Psoas muscle (tissue), 8 donors: ENCODE results near the gene USP13. TPM values are rescaled to one million over a fixed set of nuclear protein-coding genes. Genes with fewer than 3 reads are reported as not detected.

ENCODE experiments used
- ATAC-seq, 4 donors: fragments of 200-7000 bp; cut with Tn5 transposase; one replicate each; pipeline ENCODE4 v1.9.1; 2020; ENCODE audit warnings: moderate library complexity in 3 of 4, mild to moderate bottlenecking in 2 of 4
- DNase-seq, 2 donors: peaks; one replicate each; pipeline ENCODE4 v3.0.0-alpha.2; 2020
- H3K27ac ChIP-seq: fragments of 200-600 bp; one replicate; pipeline ENCODE4 v1.8.0; 2022
- H3K27me3 ChIP-seq, 3 donors: fragments of 200-600 bp in 1 of 3; one replicate each; pipeline versions ENCODE4 v1.6.1 to v1.8.0; 2013 to 2022; ENCODE audit warnings: low read length in 2 of 3, mild to moderate bottlenecking in 2 of 3, moderate library complexity in 1 of 3; ENCODE audit not compliant: insufficient read depth in 3 of 3
- H3K36me3 ChIP-seq, 2 donors: fragments of 200-600 bp in 1 of 2; one replicate each; pipeline versions ENCODE4 v1.6.1 to v1.8.0; 2013 to 2022; ENCODE audit warnings: low read depth in 1 of 2, mild to moderate bottlenecking in 1 of 2, moderate library complexity in 1 of 2; ENCODE audit not compliant: insufficient read depth in 1 of 2
- H3K4me1 ChIP-seq: fragments of 200-600 bp; one replicate; pipeline ENCODE4 v1.8.0; 2022
- H3K4me3 ChIP-seq: fragments of 200-600 bp; one replicate; pipeline ENCODE4 v1.8.0; 2022; ENCODE audit warnings: mild to moderate bottlenecking
- H3K9me3 ChIP-seq: fragments of 200-600 bp; one replicate; pipeline ENCODE4 v1.8.0; 2022
- CTCF ChIP-seq: fragments of 200-600 bp; IDR thresholded peaks from one replicate; pipeline ENCODE4 v1.8.0; 2022; ENCODE audit warnings: antibody characterized with exemption
- WGBS, 3 donors: extraction: QIAGEN DNeasy Blood & Tissue Kit; methylation state at CpG; one replicate each; pipeline versions ENCODE4 v1.1.6 to v1.1.7; 2013; 5-methylcytosine and 5-hydroxymethylcytosine counted together
- intact Hi-C, 2 donors: fragments of 100-400 bp; cut with DNase I; formaldehyde crosslinking; loops; one replicate each; pipeline versions ENCODE4 v1.11.0 to v1.14.2; 2022
- polyA plus RNA-seq, 3 donors: library from polyadenylated mRNA; stranded (reverse); fragments of 200-250 nt; gene quantifications; one replicate each; pipeline ENCODE4 v1.2.3, GENCODE V29; 2013
- total RNA-seq, 4 donors: library from RNA; stranded (reverse); fragmentation: NEBNext Ultra II Directional in 2 of 4; extraction: Animal tissue kit (Norgen Biotek cat#: 25700) in 2 of 4; gene quantifications; one replicate each; pipeline versions ENCODE4 v1.2.1 to v1.2.4, GENCODE V29; 2021 to 2023
- donor health status: healthy with polysubstance abuse.
- donor health status: DM: no; HTN: no; CAD: no; lungs with moderate emphysema.
- donor health status: Bipolar disorder and iron deficiency.
- donor health status: healthy.
- donor health status: DM: yes; HTN: yes; CAD: no.
- donor health status: DM: no; HTN: no; CAD: no.
- donor health status: DM: no; HTN: no; CAD: no.
- donor health status: DM: yes; HTN: yes; CAD: no.

Gene USP13
- total and polyA plus RNA-seq, 7 donors, result 16.1 to 324 (median 175) TPM

GRCh38 chr3:179660872-179661271 lies 8.0 kb downstream of the USP13 start:
- H3K4me1 ChIP-seq, result peaks cover 78% of the 10 kb centered on the region
- ATAC-seq (no peak), DNase-seq (no peak)
- TF ChIP-seq CTCF, result no peak
- no peaks in the 10 kb centered on the region for H3K9me3 ChIP-seq
- no peaks in the 10 kb centered on the region for H3K36me3 ChIP-seq
- no peaks in the 10 kb centered on the region for H3K27me3 ChIP-seq
- H3K4me3 ChIP-seq, result no peak overlapping the region
- intact Hi-C loops, result no loop called here
- H3K27ac ChIP-seq, result peak overlapping the region; percentile 98
- 58 to 78% (median 62%) methylated on average over 3 of the region's 3 CpGs for WGBS, 3 donors

GRCh38 chr3:179661777-179662176 lies 8.9 kb downstream of the USP13 start:
- WGBS, 3 donors, result 41 to 56% (median 50%) methylated on average over 4 of the region's 4 CpGs
- no peaks in the 10 kb centered on the region for H3K9me3 ChIP-seq
- no peak overlapping the region for H3K4me3 ChIP-seq
- H3K27me3 ChIP-seq, result no peaks in the 10 kb centered on the region
- H3K4me1 ChIP-seq, result peaks cover 78% of the 10 kb centered on the region
- no peaks in the 10 kb centered on the region for H3K36me3 ChIP-seq
- no peak for DNase-seq
- TF ChIP-seq CTCF, result no peak
- ATAC-seq, result peak in 1 of 4 donors; percentile 22
- intact Hi-C loops, result no loop called here
- peak overlapping the region; percentile 98 for H3K27ac ChIP-seq

GRCh38 chr3:179663093-179663492 lies 10.3 kb downstream of the USP13 start:
- Histone ChIP-seq H3K27me3 (no peaks in the 10 kb centered on the region), H3K36me3 (no peaks in the 10 kb centered on the region), H3K27ac (peak overlapping the region; percentile 98), H3K4me1 (peaks cover 85% of the 10 kb centered on the region), H3K9me3 (no peaks in the 10 kb centered on the region), H3K4me3 (no peak overlapping the region)
- ATAC-seq (no peak), DNase-seq (no peak)
- no peak for TF ChIP-seq CTCF
- intact Hi-C loops, result no loop called here
- WGBS, 3 donors, result 51 to 55% (median 53%) methylated on average over 1 of the region's 1 CpG

- H3K27ac ChIP-seq, result peak overlapping the region; percentile 98
- ATAC-seq, result peak; percentile 24 to 43 (median 34)
Observed at GRCh38 chr3:179666030-179666429, 13.2 kb downstream of the USP13 start.

More at GRCh38 chr3:179666030-179666429, 13.2 kb downstream of the USP13 start:
- 11 to 16% (median 14%) methylated on average over 1 of the region's 1 CpG for WGBS, 3 donors
- intact Hi-C loops, result no loop called here
- peaks cover 75% of the 10 kb centered on the region for H3K4me1 ChIP-seq
- H3K36me3 ChIP-seq, result no peaks in the 10 kb centered on the region
- H3K27me3 ChIP-seq, result no peaks in the 10 kb centered on the region
- TF ChIP-seq CTCF, result no peak
- H3K4me3 ChIP-seq, result peak overlapping the region; percentile 41
- no peak for DNase-seq
- H3K9me3 ChIP-seq, result no peaks in the 10 kb centered on the region
